GM10847 (cell line): ENCODE results near the gene DOK5.

Experiments
- POLR2A ChIP-seq: IDR thresholded peaks from 2 replicates; pipeline ENCODE4 v1.6.1; 2011; ENCODE audit not compliant: insufficient read length; ENCODE audit errors: extremely low read depth

Gene DOK5

GRCh38 chr20:54624706-54625390, 149.5 kb downstream of the DOK5 start:
- TF ChIP-seq POLR2A: no peak

GRCh38 chr20:54625497-54625896, 150.1 kb downstream of the DOK5 start:
- TF ChIP-seq POLR2A: no peak

- TF ChIP-seq POLR2A: no peak
These were observed 150.7 kb downstream of the DOK5 start for GRCh38 chr20:54626126-54626525.

GRCh38 chr20:54629632-54630031, 154.2 kb downstream of the DOK5 start:
- no peak for TF ChIP-seq POLR2A

GRCh38 chr20:54630582-54630981, 155.2 kb downstream of the DOK5 start:
- TF ChIP-seq POLR2A: no peak

GRCh38 chr20:54631059-54631458, 155.7 kb downstream of the DOK5 start:
- TF ChIP-seq POLR2A: no peak

GRCh38 chr20:54633374-54634355, 158.3 kb downstream of the DOK5 start:
- TF ChIP-seq POLR2A: no peak

- TF ChIP-seq POLR2A: no peak
These were observed 161.2 kb downstream of the DOK5 start for GRCh38 chr20:54636575-54636974.

- TF ChIP-seq POLR2A: no peak
These were observed 164.5 kb downstream of the DOK5 start for GRCh38 chr20:54639941-54640340.

GRCh38 chr20:54640800-54641199, 165.4 kb downstream of the DOK5 start:
- TF ChIP-seq POLR2A: no peak

GRCh38 chr20:54642864-54643667, 167.7 kb downstream of the DOK5 start:
- TF ChIP-seq POLR2A: no peak

- no peak for TF ChIP-seq POLR2A
These were observed 168.4 kb downstream of the DOK5 start for GRCh38 chr20:54643761-54644160.

- no peak for TF ChIP-seq POLR2A
These were observed 170.2 kb downstream of the DOK5 start for GRCh38 chr20:54645445-54646155.

GRCh38 chr20:54646156-54646517, 170.7 kb downstream of the DOK5 start:
- no peak for TF ChIP-seq POLR2A
